OCI-LY3 (cell line): ENCODE data around the gene GRAP.

ENCODE experiments used
- EZH2phosphoT487 ChIP-seq: fragments of 200-600 bp; shearing (Covaris generic); IDR thresholded peaks from 2 replicates; pipeline ENCODE4 v1.6.1; 2018; ENCODE audit warnings: antibody characterized with exemption, mixed run types, low read depth
- TF ChIP-seq, protein P1 (sequence below): fragments of 200-600, 300-600 bp; sonication (generic); IDR thresholded peaks from 2 replicates; pipeline ENCODE4 v1.5.1; 2014; ENCODE audit warnings: antibody characterized with exemption, low read length, low read depth

- TF ChIP-seq, protein P1, sequence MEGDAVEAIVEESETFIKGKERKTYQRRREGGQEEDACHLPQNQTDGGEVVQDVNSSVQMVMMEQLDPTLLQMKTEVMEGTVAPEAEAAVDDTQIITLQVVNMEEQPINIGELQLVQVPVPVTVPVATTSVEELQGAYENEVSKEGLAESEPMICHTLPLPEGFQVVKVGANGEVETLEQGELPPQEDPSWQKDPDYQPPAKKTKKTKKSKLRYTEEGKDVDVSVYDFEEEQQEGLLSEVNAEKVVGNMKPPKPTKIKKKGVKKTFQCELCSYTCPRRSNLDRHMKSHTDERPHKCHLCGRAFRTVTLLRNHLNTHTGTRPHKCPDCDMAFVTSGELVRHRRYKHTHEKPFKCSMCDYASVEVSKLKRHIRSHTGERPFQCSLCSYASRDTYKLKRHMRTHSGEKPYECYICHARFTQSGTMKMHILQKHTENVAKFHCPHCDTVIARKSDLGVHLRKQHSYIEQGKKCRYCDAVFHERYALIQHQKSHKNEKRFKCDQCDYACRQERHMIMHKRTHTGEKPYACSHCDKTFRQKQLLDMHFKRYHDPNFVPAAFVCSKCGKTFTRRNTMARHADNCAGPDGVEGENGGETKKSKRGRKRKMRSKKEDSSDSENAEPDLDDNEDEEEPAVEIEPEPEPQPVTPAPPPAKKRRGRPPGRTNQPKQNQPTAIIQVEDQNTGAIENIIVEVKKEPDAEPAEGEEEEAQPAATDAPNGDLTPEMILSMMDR: no peak
- no peak for TF ChIP-seq EZH2phosphoT487
Observed at GRCh38 chr17:18992454-18993130, 54.2 kb downstream of the GRAP start.
